MCF 10A (cell line): ENCODE measurements around the gene CHRNE. TPM values are rescaled to one million over a fixed set of nuclear protein-coding genes. Genes with fewer than 3 reads are reported as not detected.
"Not testable (repeated sequence)": the region's sequence is repeated elsewhere in the genome, so short reads cannot be mapped to it uniquely, and the experiment has no call there.

ENCODE experiments used
- BruUV-seq: library from RNA; stranded (reverse); fragments of 400-500 nt; replicated peaks from 2 replicates; lab custom pipeline; 2021; lab: Mats Ljungman, UMichigan
- CTCF ChIA-PET: fragments of 300-600 bp; sonication (Branson Sonifier 250); formaldehyde crosslinking; extraction: SDS; loops from one replicate; lab custom pipeline; 2021; ENCODE audit warnings: antibody characterized with exemption, inconsistent platforms; lab: Yijun Ruan, JAX
- POLR2A ChIA-PET: fragments of 300-600, 350-650 bp; sonication (Branson Sonifier 250); formaldehyde crosslinking; extraction: SDS; loops from one replicate; lab custom pipeline; 2020; ENCODE audit warnings: antibody characterized with exemption, inconsistent platforms; lab: Yijun Ruan, JAX
- DNase-seq: peaks from one replicate; pipeline ENCODE4 v3.0.0-alpha.2; 2018; ENCODE audit not compliant: unreplicated experiment
- H3K27ac Mint-ChIP-seq: one replicate; pipeline ENCODE4 v1.8.0; 2022; ENCODE audit warnings: mild to moderate bottlenecking, low read depth, mixed read lengths; ENCODE audit not compliant: unreplicated experiment
- H3K27me3 Mint-ChIP-seq: one replicate; pipeline ENCODE4 v1.8.0; 2022; ENCODE audit warnings: mixed read lengths; ENCODE audit not compliant: insufficient read depth, unreplicated experiment
- H3K36me3 Mint-ChIP-seq: one replicate; pipeline ENCODE4 v1.8.0; 2022; ENCODE audit warnings: mild to moderate bottlenecking, moderate library complexity, mixed read lengths; ENCODE audit not compliant: insufficient read depth, unreplicated experiment
- H3K4me1 Mint-ChIP-seq: one replicate; pipeline ENCODE4 v1.8.0; 2022; ENCODE audit warnings: mixed read lengths; ENCODE audit not compliant: insufficient read depth, unreplicated experiment
- H3K4me3 Mint-ChIP-seq: one replicate; pipeline ENCODE4 v1.8.0; 2022; ENCODE audit warnings: mild to moderate bottlenecking, moderate library complexity, mixed read lengths; ENCODE audit not compliant: unreplicated experiment
- H3K9me3 Mint-ChIP-seq: one replicate; pipeline ENCODE4 v1.8.0; 2022; ENCODE audit warnings: mixed read lengths; ENCODE audit not compliant: unreplicated experiment
- CTCF ChIP-seq: fragments of 200-600 bp; IDR thresholded peaks from one replicate; pipeline ENCODE4 v1.8.0; 2022; ENCODE audit warnings: antibody characterized with exemption, mild to moderate bottlenecking; ENCODE audit not compliant: unreplicated experiment
- intact Hi-C: fragments of 100-400 bp; cut with micrococcal nuclease; formaldehyde crosslinking; loops from 2 replicates; pipeline ENCODE4 v1.14.1; 2022
- total RNA-seq: library from RNA; stranded (reverse); gene quantifications from 2 replicates; pipeline ENCODE4 v1.2.3, GENCODE V29; 2022

CHRNE gene
- total RNA-seq, 1 experiment from 2014 or later: not detected

DNA sequence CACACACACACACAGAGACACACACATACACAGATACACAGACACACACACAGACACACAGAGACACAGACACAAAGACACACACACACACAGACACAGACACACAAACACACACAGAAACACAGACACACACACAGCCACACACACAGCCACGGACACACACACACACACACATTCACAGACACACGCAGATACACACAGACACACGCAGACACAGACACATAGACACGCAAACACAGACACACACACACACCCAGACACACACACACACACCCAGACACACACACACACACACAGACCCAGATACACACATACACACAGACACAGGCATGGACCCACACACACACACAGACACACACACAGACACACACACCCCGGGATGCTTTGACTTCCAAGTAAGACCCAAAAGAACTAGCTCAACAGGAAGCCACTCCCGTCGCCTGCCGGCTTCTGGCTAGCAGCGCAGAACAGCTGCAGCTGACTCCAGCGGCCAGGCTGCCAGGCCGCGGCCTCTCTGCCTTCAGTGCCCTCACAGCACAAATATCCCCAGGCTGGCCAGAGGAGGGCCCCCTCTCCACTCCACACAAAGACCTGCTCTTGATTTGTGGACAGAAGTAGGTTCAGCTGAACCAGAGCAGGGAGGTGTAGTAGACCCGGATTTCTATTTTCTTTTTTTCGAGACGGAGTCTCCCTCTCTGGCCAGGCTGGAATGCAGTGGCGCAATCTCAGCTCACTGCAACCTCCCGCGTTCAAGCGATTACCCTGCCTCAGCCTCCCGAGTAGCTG, 6.0 kb upstream of the CHRNE start:
- no peak overlapping the region for H3K27ac Mint-ChIP-seq
- H3K9me3 Mint-ChIP-seq: no peaks in the 10 kb centered on the region
- no TSS peak for BruUV-seq
- H3K27me3 Mint-ChIP-seq: no peaks in the 10 kb centered on the region
- ChIA-PET POLR2A (interaction anchor here (0.5 to 7.5 kb wide), 24 partner anchors 9 to 530 kb away, joined by 3 to 182 read pairs (median 5); partner anchors contain the start of genes C1QBP, CAMTA2, GLTPD2 and INCA1), CTCF (interaction anchor here (0.6 to 2.6 kb wide), 28 partner anchors 9 to 396 kb away, joined by 3 to 29 read pairs (median 4); partner anchors contain the start of genes C17orf107, CAMTA2, GLTPD2 and RNF167)
- intact Hi-C loops: loop anchor here (1.0 to 10.0 kb wide), 6 partner anchors 25 to 1526 kb away; partner anchors contain the start of genes AIPL1, CAMTA2, RNF167 and SLC25A11
- TF ChIP-seq CTCF: peak; percentile 87
- H3K4me3 Mint-ChIP-seq: no peak overlapping the region
- peak; percentile 95 for DNase-seq
- H3K4me1 Mint-ChIP-seq: no peaks in the 10 kb centered on the region
- peaks cover 10% of the 10 kb centered on the region for H3K36me3 Mint-ChIP-seq

DNA sequence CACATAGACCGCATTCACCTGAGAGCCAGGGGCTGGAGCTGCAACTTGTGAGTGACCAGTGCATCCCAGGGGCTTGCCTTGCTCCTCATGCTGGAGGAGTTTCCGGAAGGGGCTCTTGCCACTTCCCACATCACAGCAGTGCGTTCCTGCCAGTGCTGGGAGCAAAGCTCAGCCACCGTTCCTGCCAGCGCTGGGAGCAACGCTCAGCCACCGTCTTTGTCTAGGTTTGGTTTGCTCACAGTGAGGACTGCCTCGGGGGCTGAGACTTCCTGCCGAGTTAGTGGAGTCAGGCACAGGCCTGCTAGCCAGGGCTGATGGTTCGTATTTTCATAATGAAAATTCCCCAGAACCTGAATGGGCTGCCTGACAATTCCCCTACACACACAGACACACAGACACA, 5.4 kb upstream of the CHRNE start:
- peak; percentile 43 for DNase-seq
- CTCF ChIA-PET: interaction anchor here (0.7 to 2.6 kb wide), 15 partner anchors 9 to 160 kb away, joined by 3 to 29 read pairs (median 5); partner anchors contain the start of genes C17orf107, RNF167, SLC25A11 and SPAG7
- TF ChIP-seq CTCF: no peak
- H3K4me1 Mint-ChIP-seq: peaks cover 5% of the 10 kb centered on the region
- POLR2A ChIA-PET: interaction anchor here (0.7 to 7.5 kb wide), 16 partner anchors 9 to 177 kb away, joined by 3 to 182 read pairs (median 9); partner anchors contain the start of genes C17orf107, CAMTA2, ENO3 and GLTPD2
- intact Hi-C loops: loop anchor here (10.0 kb wide), 1 partner anchor 1526 kb away; the partner anchor contains the start of gene AIPL1
- H3K27me3 Mint-ChIP-seq: no peaks in the 10 kb centered on the region
- BruUV-seq: no TSS peak
- H3K27ac Mint-ChIP-seq: no peak overlapping the region
- H3K36me3 Mint-ChIP-seq: peaks cover 13% of the 10 kb centered on the region
- H3K9me3 Mint-ChIP-seq: no peaks in the 10 kb centered on the region
- no peak overlapping the region for H3K4me3 Mint-ChIP-seq

GRCh38 chr17:4906642-4907041, 3.7 kb upstream of the CHRNE start:
- ChIA-PET POLR2A (interaction anchor here (0.8 to 1.6 kb wide), 2 partner anchors 33 to 100 kb away, joined by 3 to 6 read pairs; partner anchors contain the start of genes PLD2, RNF167 and SLC25A11), CTCF (interaction anchor here (0.7 kb wide), 1 partner anchor 121 kb away, joined by 4 read pairs; no protein-coding TSS in a partner anchor)
- H3K9me3 Mint-ChIP-seq, H3K27ac Mint-ChIP-seq, H3K4me3 Mint-ChIP-seq, DNase-seq, H3K27me3 Mint-ChIP-seq, BruUV-seq: not testable (repeated sequence)
- Mint-ChIP-seq H3K36me3 (peaks cover 24% of the 10 kb centered on the region), H3K4me1 (peaks cover 17% of the 10 kb centered on the region)
- intact Hi-C loops: loop anchor here (10.0 kb wide), 1 partner anchor 1528 kb away; the partner anchor contains the start of gene AIPL1

- Mint-ChIP-seq H3K36me3 (peaks cover 47% of the 10 kb centered on the region), H3K9me3 (no peaks in the 10 kb centered on the region), H3K4me1 (peaks cover 17% of the 10 kb centered on the region), H3K4me3 (no peak overlapping the region), H3K27ac (no peak overlapping the region), H3K27me3 (no peaks in the 10 kb centered on the region)
- intact Hi-C loops: loop anchor here (5.0 to 10.0 kb wide), 2 partner anchors 335 to 1532 kb away; partner anchors contain the start of gene AIPL1
- no peak for TF ChIP-seq CTCF
- CTCF ChIA-PET: interaction anchor here (0.6 to 4.2 kb wide), 13 partner anchors 13 to 193 kb away, joined by 3 to 38 read pairs (median 3); partner anchors contain the start of gene MED11
- no peak for DNase-seq
- POLR2A ChIA-PET: interaction anchor here (0.8 to 4.5 kb wide), 4 partner anchors 38 to 163 kb away, joined by 3 to 25 read pairs (median 6); partner anchors contain the start of genes CXCL16, GLTPD2, PFN1 and RNF167
- no TSS peak for BruUV-seq
Observed at GRCh38 chr17:4902540-4902939, 358 bp downstream of the CHRNE start.
